ENCODE data around the gene ADAT3.

The ADAT3 gene

GRCh38 chr19:1935484-1936208 lies 30.4 kb downstream of the ADAT3 start:
- peak; percentile 52 for DNase-seq (ENCODE audit: low read depth)
- no peak for TF ChIP-seq CTCF (conservative IDR thresholded peaks at IDR 0.05; ENCODE audit: control insufficient read depth, insufficient read depth, low read depth, low read length)
- no peak overlapping the region for H3K4me3 ChIP-seq (ENCODE audit: control insufficient read depth, low read depth, low read length)

GRCh38 chr19:1936430-1936829 lies 31.2 kb downstream of the ADAT3 start:
- no peak for TF ChIP-seq CTCF (conservative IDR thresholded peaks at IDR 0.05; ENCODE audit: control insufficient read depth, insufficient read depth, low read depth, low read length)
- no peak for DNase-seq (ENCODE audit: low read depth)

GRCh38 chr19:1936916-1937610 lies 31.9 kb downstream of the ADAT3 start:
- TF ChIP-seq CTCF (conservative IDR thresholded peaks at IDR 0.05; ENCODE audit: control insufficient read depth, insufficient read depth, low read depth, low read length): no peak
- no peak overlapping the region for H3K4me3 ChIP-seq (ENCODE audit: control insufficient read depth, low read depth, low read length)
- DNase-seq (ENCODE audit: low read depth): no peak

More at GRCh38 chr19:1936430-1936829, 31.2 kb downstream of the ADAT3 start:
- no peak overlapping the region for H3K4me3 ChIP-seq (ENCODE audit: control insufficient read depth, low read depth, low read length)

GRCh38 chr19:1938071-1938470 lies 32.9 kb downstream of the ADAT3 start:
- DNase-seq (ENCODE audit: low read depth): no peak
- TF ChIP-seq CTCF (conservative IDR thresholded peaks at IDR 0.05; ENCODE audit: control insufficient read depth, insufficient read depth, low read depth, low read length): no peak
- no peak overlapping the region for H3K4me3 ChIP-seq (ENCODE audit: control insufficient read depth, low read depth, low read length)

GRCh38 chr19:1941146-1942077 lies 36.2 kb downstream of the ADAT3 start, which contains the start of gene CSNK1G2:
Gene CSNK1G2 (plus strand): TSS chr19:1941172. CDS start chr19:1969773, 28,601 bp downstream.
- DNase-seq (ENCODE audit: low read depth): no peak
- H3K4me3 ChIP-seq (ENCODE audit: control insufficient read depth, low read depth, low read length): peak within 1 kb of the TSS; percentile 76
- TF ChIP-seq CTCF (conservative IDR thresholded peaks at IDR 0.05; ENCODE audit: control insufficient read depth, insufficient read depth, low read depth, low read length): no peak

Data from fibroblast of mammary gland (primary cell).